ENCODE measurements around the gene CILP2.
A peak's percentile ranks its signal among the peaks of the same experiment; 100 is the strongest.

Gene CILP2

DNA sequence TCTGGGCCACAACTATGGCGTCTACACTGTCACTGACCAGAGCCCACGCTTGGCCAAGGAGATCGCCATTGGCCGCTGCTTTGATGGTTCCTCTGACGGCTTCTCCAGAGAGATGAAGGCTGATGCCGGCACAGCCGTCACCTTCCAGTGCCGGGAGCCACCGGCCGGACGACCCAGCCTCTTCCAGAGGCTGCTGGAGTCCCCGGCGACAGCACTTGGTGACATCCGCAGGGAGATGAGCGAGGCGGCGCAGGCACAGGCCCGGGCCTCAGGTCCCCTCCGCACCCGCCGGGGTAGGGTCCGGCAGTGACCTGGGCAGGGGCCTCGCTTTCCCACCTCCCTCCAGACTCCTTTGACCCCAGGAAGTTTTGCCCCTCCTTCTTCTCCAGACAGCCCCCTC lies 7.6 kb downstream of the CILP2 start:
- DNase-seq (ENCODE audit: low spot score): no peak

DNA sequence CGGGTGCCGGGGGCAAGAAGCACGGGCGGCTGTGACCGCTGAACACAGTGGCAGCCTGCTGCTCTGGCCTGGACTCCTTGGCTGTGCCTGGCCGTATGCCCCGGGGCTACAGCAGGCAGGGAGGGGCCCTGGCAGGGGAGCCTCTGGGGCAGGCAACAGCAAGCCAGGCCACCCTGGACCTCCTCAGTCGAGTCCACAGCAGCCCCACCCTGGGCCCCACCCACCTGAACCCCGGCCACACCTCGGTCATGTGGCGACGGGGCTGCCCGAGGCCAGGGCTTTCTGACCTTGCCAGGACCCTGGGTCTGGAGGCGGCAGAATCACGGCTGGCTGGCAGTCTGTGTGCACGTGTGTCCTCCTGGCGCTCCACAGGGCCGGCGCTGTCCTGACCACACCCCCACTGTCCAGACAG lies 8.7 kb downstream of the CILP2 start:
- no peak for DNase-seq (ENCODE audit: low spot score)

DNA sequence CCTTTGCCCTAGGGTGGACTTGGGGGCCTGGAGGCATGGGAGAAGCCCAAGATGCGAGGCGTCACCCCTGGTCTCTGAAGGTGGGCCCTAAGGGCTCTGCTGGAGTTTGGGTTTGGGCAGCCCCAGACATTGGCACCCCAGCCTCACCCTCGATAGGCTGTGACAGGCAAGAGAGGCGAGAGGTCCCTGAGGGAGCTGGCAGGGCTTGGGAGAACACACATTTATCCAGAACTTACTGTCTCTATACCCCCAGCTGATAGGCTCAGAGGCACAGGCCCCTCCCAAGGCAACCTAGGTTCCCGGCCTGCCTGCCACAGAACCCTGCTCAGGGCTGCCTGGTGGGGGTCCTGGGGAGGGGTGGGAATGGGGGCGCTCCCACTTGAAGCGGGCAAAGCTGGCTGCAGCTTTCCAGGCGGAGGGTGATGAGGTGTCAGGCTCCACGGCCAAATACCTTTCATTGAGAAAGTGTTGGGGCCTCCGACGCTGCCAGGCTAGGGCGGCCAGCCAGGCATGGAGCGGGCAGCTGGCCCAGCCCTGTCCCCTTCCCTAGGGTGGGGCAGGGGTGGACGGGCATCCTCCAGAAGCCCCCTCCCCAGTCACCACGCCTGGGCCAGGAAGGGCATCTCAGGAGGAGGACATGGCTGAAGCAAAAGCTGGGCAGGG lies 9.7 kb downstream of the CILP2 start:
- DNase-seq (ENCODE audit: low spot score): no peak

- no peak for DNase-seq (ENCODE audit: low spot score)
Measured at GRCh38 chr19:19548915-19549759, 11.1 kb downstream of the CILP2 start.

- no peak for DNase-seq (ENCODE audit: low spot score)
Measured at GRCh38 chr19:19549804-19550464, 11.9 kb downstream of the CILP2 start.

DNA sequence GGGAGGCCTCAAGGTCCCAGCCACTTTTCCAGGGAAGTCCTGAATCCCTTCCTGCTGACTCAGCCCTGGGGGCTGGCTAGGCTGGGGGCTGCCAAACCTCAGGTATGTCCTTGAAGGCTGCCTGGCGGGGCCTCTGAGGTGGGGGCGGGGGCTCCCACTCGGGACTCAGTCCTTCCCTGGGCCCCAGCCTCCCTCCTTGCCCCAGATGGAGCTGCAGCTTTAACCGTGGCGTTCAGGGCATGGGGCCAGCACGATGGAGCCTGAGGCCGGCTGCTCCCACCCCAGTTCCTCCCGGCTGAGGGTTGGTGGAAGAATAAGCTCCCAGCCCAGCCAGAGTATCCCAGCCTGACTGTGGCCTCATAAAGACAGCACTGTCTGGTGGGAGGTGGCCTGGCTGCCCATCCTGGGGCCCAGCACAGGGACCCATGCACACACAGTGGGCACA lies 12.4 kb downstream of the CILP2 start:
- no peak for DNase-seq (ENCODE audit: low spot score)

DNA sequence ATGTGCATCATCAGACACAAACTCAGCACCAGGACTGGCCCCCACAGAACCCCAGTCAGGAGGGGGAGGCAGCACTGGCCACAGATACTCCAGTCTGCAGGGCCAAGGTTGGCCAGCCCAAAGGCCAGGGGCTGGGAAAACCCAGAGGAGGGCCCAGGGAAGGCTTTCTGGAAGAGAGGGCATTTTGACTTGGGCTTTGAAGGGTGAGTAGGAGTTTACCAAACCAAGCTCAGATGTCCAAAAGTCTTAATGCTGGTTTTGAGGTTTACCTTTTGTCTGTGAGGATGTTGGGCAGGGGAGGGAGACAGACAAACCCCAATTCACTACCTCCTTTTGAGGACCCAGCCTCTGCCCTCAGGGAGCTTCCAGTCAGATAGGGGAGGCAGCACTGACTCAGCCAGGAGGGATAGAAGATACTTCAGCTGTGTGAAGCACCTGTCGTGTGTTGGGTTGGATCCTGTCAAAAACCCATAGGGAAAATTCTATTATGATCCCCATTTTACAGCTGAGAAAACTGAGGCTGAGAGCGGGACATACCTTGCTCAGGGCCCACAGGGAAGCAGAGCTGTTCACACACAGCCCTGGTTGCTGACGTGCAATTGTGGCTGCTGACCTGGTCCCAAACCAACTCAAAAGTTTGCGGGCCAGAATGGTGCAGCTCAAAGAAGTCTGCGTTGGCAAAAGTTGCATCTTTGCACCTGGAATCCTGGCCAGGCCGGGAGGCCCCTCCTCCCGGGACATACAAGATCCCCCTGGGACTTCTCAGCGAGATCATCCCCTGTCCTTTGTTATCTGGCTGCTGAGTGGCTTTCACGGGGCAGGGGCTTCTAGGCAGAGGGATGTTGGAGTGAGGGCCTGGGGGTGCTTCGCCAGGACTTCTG lies 13.1 kb downstream of the CILP2 start:
- DNase-seq (ENCODE audit: low spot score): no peak

DNA sequence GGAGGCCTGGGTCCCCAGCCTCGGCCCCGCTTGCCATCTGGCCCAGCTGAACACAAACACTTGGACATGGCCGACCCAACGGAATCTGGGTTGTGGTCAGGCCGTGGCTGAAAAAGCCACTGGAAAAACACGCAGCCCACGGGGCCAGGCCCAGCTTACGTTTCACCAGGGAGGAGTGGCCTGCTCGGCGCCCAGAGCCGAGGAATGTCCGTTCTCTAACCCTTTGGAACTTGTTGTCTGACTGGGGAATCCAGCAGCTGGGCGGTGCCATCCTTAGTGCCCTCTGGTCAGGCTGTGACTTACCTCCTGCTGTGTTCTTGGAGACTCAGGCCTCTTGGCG lies 13.8 kb downstream of the CILP2 start:
- no peak for DNase-seq (ENCODE audit: low spot score)

DNA sequence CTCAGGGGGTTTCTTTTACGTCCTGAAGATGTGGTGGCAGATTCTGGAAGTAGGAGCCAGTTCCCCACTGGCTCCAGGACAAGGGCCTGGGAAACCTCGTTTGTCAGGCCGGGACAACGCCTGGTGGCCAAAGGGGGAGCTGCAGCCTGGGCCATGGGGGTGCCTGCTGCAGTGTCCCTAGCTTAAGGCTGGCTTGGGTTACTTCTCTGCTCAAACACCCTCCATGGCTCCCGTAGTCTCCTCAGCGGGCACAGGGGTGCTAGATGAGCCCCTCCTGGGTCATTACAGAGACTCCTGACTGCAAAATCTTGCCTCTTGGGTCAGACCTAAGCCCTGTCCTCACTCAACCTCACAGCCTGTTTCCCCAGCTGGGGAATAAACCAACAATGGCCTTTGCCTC lies 14.7 kb downstream of the CILP2 start:
- DNase-seq (ENCODE audit: low spot score): no peak

- no peak for DNase-seq (ENCODE audit: low spot score)
Measured at GRCh38 chr19:19553670-19554069, 15.6 kb downstream of the CILP2 start.

- DNase-seq (ENCODE audit: low spot score): peak; percentile 34
Measured at GRCh38 chr19:19554074-19555023, 16.3 kb downstream of the CILP2 start.

DNA sequence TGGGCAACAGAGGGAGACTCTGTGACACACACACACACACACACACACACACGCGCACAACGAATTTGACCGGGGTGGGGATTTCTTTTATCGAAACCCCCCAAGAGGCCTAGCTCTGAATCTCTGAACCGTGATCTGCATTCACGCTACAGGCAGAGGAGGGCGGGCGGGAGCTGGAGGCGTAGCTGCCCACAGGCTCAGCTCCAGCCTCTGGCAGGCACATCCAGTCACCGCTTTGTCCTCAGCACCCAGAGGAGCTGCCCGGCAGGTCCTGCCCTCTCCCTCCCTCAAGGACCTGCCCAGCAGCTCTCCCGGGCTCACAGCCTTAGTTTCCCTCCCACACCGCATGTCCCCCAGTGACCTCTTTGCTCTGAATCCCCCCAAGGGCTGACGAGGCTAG lies 20.0 kb downstream of the CILP2 start:
- no peak for DNase-seq (ENCODE audit: low spot score)

- DNase-seq (ENCODE audit: low spot score): no peak
Measured at GRCh38 chr19:19558636-19559035, 20.6 kb downstream of the CILP2 start.

DNA sequence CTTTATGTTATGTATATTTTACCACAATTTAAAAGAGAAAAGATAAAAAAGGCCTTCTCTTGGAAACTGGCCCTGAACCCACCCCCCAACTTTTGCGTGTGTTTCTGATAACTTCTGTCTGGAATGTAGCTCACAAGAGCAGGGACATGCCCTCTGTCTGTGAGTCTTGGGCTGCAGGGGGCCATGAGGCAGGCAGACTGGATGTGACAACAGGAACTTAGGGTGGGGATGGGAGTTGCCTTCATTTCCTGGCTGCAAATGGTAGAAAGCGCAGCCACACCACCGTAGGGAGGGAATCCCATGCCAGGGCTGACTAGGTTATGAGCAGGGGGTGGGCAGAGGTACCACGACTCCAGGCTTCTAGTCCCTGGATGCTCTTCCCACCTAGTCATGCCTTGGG lies 21.9 kb downstream of the CILP2 start:
- no peak for DNase-seq (ENCODE audit: low spot score)

DNA sequence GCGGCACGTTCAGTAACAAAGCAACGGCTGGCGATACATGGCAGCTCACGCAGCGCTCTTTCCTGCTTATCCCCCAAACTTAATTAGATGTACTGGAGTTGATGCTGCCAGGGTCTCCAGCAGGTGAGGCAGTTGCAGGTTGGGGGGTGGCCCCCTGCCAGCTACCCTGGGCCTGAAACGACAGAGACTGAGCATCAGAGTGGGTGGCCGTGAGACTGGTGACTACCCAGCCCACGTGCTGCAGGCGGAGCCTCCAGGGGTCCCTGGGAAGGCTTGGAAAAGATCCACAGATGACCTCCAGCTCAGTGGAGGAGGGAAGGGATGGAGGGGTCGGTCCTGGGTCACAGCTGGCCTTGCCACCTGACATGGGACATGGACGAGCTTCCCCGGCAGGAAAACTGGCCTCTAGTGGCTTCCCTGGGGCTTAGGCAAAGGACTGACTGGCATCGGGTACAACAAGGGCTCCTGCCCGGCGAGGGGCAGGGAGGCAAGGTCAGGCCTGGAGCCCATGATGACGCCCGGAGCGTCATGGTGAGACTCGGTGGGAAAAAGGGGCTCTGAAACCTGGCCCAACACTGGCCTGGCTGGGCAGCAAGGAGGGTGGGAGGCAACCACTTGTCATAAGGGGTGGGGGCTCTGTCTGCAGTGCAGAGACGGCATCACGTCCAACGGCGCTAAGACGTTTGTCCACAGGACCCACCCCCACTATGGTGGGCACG lies 24.0 kb downstream of the CILP2 start:
- no peak for DNase-seq (ENCODE audit: low spot score)

- no peak for DNase-seq (ENCODE audit: low spot score)
Measured at GRCh38 chr19:19562665-19563347, 24.7 kb downstream of the CILP2 start.

DNA sequence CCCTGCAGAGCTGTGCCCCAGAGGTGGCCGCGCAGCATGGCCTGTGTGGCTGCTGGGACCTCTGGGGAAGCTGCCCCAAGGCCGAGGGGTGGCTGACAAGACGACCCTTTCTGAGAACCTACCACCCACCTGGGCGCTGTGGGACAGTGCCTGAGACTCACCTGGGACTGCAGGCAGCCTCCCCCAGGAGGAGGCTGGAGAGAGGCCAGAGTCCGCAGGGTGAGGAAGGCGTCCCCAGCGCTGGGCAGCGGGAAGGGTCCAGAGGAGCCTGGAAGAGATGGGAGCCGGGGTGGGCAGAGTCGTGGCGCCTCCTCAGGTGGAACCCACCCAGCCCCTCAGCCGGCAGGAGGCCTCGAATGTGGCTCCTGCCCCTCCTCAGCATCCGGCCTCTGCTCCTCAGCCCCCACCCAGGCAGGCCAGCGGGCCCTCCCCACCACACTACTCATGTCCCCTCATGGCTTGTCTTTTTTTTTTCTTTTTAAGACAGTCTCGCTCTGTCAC lies 25.3 kb downstream of the CILP2 start:
- no peak for DNase-seq (ENCODE audit: low spot score)

DNA sequence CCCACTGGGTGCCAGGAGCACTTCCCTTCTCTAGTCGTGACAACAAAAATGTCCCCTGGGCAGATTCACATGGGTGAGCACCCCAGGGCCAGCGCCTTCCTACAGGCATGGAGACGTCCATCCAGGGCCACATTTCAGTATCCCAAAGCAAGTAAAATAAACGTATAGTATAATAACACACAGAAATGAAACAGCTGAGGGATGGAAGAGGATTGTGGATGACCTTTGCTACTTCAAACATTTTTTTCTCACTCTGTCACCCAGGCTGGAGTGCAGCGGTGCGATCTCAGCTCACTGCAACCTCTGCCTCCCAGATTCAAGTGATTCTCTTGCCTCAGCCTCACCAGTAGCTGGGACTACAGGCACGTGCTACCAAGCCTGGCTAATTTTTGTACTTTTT lies 28.2 kb downstream of the CILP2 start:
- DNase-seq (ENCODE audit: low spot score): no peak

GRCh38 chr19:19567391-19567790 lies 29.3 kb downstream of the CILP2 start:
- no peak for DNase-seq (ENCODE audit: low spot score)

Measured in kidney capillary endothelial cell (primary cell).